PC-9 (cell line): ENCODE data around the gene SNTG2. TPM values are rescaled to one million over a fixed set of nuclear protein-coding genes. Genes with fewer than 3 reads are reported as not detected.
A peak's percentile ranks its signal among the peaks of the same experiment; 100 is the strongest.

Source experiments
- Bru-seq: library from RNA; stranded (reverse); fragments of 400-500 nt; gene quantifications from one replicate; lab custom pipeline; 2021; lab: Mats Ljungman, UMichigan
- BruChase-seq, 2 experiments: library from RNA; stranded (reverse); fragments of 400-500 nt; gene quantifications; one replicate each; lab custom pipeline; 2021; lab: Mats Ljungman, UMichigan
- BruUV-seq: library from RNA; stranded (reverse); fragments of 400-500 nt; replicated peaks from 2 replicates; lab custom pipeline; 2021; lab: Mats Ljungman, UMichigan
- CTCF ChIA-PET: fragments of 300-600 bp; sonication (Branson Sonifier 250); formaldehyde crosslinking; loops from one replicate; lab custom pipeline; 2022; ENCODE audit warnings: antibody characterized with exemption; lab: Charles Lee
- POLR2A ChIA-PET: fragments of 300-600 bp; sonication (Branson Sonifier 250); formaldehyde crosslinking; loops from one replicate; lab custom pipeline; 2022; ENCODE audit warnings: antibody characterized with exemption; ENCODE audit not compliant: unreplicated experiment; lab: Charles Lee
- DNase-seq, 2 experiments: peaks; one replicate each; pipeline versions ENCODE4 v3.0.0 to v3.0.0-alpha.2; 2015 to 2022; ENCODE audit warnings: mixed read lengths in 1 of 2
- H2AFZ ChIP-seq: fragments of 200-600 bp; sonication (generic); 2 replicates; pipeline ENCODE4 v1.8.1; 2017; ENCODE audit warnings: antibody characterized with exemption
- H3F3A ChIP-seq: fragments of 200-600 bp; sonication (generic); 2 replicates; pipeline ENCODE4 v1.8.1; 2017; ENCODE audit warnings: antibody characterized with exemption, mild to moderate bottlenecking, low read depth; ENCODE audit not compliant: insufficient read depth
- H3K27ac ChIP-seq: fragments of 200-600 bp; sonication (generic); 2 replicates; pipeline ENCODE4 v1.6.1; 2016; ENCODE audit warnings: mixed run types
- H3K27me3 ChIP-seq: fragments of 200-600 bp; sonication (generic); 2 replicates; pipeline ENCODE4 v1.6.1; 2016; ENCODE audit warnings: low read depth, mixed run types; ENCODE audit not compliant: insufficient read depth
- H3K36me3 ChIP-seq: fragments of 200-600 bp; sonication (generic); 2 replicates; pipeline ENCODE4 v1.6.1; 2016; ENCODE audit warnings: low read depth, mixed run types
- H3K4me1 ChIP-seq: fragments of 200-600 bp; sonication (generic); replicated peaks from 2 replicates; pipeline ENCODE4 v1.6.1; 2016; ENCODE audit warnings: mixed run types; ENCODE audit not compliant: insufficient read depth
- H3K4me2 ChIP-seq: fragments of 200-600 bp; sonication (generic); 2 replicates; pipeline ENCODE4 v1.6.1; 2017; ENCODE audit warnings: mixed run types
- H3K4me3 ChIP-seq: fragments of 200-600 bp; sonication (generic); 2 replicates; pipeline ENCODE4 v1.6.1; 2016; ENCODE audit warnings: mixed run types
- H3K79me2 ChIP-seq: fragments of 200-600 bp; sonication (generic); 2 replicates; pipeline ENCODE4 v1.6.1; 2017; ENCODE audit warnings: low read depth, mixed run types
- H3K9me2 ChIP-seq: fragments of 200-600 bp; sonication (generic); 2 replicates; pipeline ENCODE4 v1.8.1; 2017; ENCODE audit warnings: mild to moderate bottlenecking; ENCODE audit not compliant: insufficient read depth
- H3K9me3 ChIP-seq: fragments of 200-600 bp; sonication (generic); 2 replicates; pipeline ENCODE4 v1.8.1; 2016; ENCODE audit warnings: low read depth; ENCODE audit not compliant: insufficient read depth
- H4K20me1 ChIP-seq: fragments of 200-600 bp; sonication (generic); 2 replicates; pipeline ENCODE4 v1.8.1; 2017; ENCODE audit not compliant: insufficient read depth
- CTCF ChIP-seq: fragments of 200-600 bp; sonication (generic); conservative IDR thresholded peaks from 2 replicates; pipeline ENCODE4 v1.6.1; 2017; ENCODE audit warnings: mixed run types, antibody characterized with exemption, mild to moderate bottlenecking, moderate library complexity
- EZH2 ChIP-seq: fragments of 200-600 bp; sonication (generic); IDR thresholded peaks from 2 replicates; pipeline ENCODE4 v1.8.0; 2017; ENCODE audit warnings: antibody characterized with exemption, low read depth
- intact Hi-C: fragments of 100-400 bp; cut with micrococcal nuclease; formaldehyde crosslinking; loops from one replicate; pipeline ENCODE4 v1.10.0; 2022; ENCODE audit not compliant: unreplicated experiment
- long read RNA-seq: library from polyadenylated mRNA; stranded (forward); transcript quantifications from one replicate; pipeline ENCODE4 v2.0.0, GENCODE V29; 2022
- total RNA-seq: library from RNA; stranded (reverse); gene quantifications from 2 replicates; pipeline ENCODE4 v1.2.3, GENCODE V29; 2021

SNTG2 gene
- total RNA-seq, result not detected in 2 replicates
- not detected for Bru-seq, nascent RNA
- BruChase-seq, experiment 1, labeled RNA remaining after a 2-hour chase, result percentile 0 among the genes with signal in this experiment
- not detected for BruChase-seq, experiment 2, labeled RNA remaining after a 6-hour chase
- long read RNA-seq, result 0 reads

GRCh38 chr2:950080-950966 lies at the start of gene SNTG2:
TSS of gene SNTG2 (plus strand) at chr2:950849. CDS start at chr2:950997, 148 bp downstream.
- Histone ChIP-seq H2AFZ (no peak within 1 kb of the TSS), H3K4me3 (no peak within 1 kb of the TSS), H3K9me2 (no peaks in the 10 kb centered on the region), H3K9me3 (no peaks in the 10 kb centered on the region), H3K79me2 (no peaks in the 10 kb centered on the region), H3K27ac (no peak within 1 kb of the TSS), H3K27me3 (peaks cover 65% of the 10 kb centered on the region), H3K36me3 (no peaks in the 10 kb centered on the region), H3K4me1 (no peaks in the 10 kb centered on the region), H3K4me2 (no peak within 1 kb of the TSS), H4K20me1 (no peaks in the 10 kb centered on the region), H3F3A (no peaks in the 10 kb centered on the region)
- ChIA-PET CTCF (no interaction called here), POLR2A (no interaction called here)
- DNase-seq, result no peak
- BruUV-seq, result no TSS peak
- intact Hi-C loops, result no loop called here
- TF ChIP-seq CTCF (no peak), EZH2 (no peak)

DNA sequence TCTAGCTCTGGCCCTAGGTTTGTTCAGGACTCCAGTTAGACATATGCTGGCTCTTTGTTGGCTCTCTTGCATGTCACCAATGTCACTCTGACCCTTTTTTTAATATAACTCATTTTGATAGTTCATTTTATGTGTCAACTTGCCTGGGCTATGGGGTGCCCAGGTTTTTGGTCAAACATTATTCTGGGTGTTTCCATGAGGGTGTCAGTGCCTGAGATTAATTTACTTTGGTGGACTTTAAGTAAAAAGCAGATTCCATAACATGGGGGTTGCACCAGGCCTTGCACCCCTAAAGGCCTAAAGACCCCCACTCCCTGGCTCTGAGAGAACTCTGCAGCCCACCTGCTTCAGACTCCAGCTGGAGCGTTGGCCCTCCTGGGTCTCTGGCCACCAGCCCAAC lies 48.1 kb upstream of the SNTG2 start:
- Histone ChIP-seq H3K4me3 (no peak overlapping the region), H3K79me2 (no peaks in the 10 kb centered on the region), H3K4me2 (no peak overlapping the region), H3K36me3 (no peaks in the 10 kb centered on the region), H2AFZ (no peak overlapping the region), H3K27ac (no peak overlapping the region), H3K9me3 (no peaks in the 10 kb centered on the region), H3K9me2 (0 out of 2 replicates have a peak, but pooled peaks cover 6% of the 10 kb centered on the region), H3F3A (no peaks in the 10 kb centered on the region; the same call in 1 of the 2 replicates), H3K4me1 (no peaks in the 10 kb centered on the region), H4K20me1 (no peaks in the 10 kb centered on the region), H3K27me3 (peaks cover 49% of the 10 kb centered on the region)
- intact Hi-C loops, result no loop called here
- ChIA-PET POLR2A (no interaction called here), CTCF (no interaction called here)
- no peak for DNase-seq
- no TSS peak for BruUV-seq
- TF ChIP-seq EZH2 (no peak), CTCF (no peak)

- Histone ChIP-seq H4K20me1 (no peaks in the 10 kb centered on the region), H3K79me2 (no peaks in the 10 kb centered on the region), H3K27me3 (peaks cover 57% of the 10 kb centered on the region), H3K4me1 (no peaks in the 10 kb centered on the region), H2AFZ (no peak overlapping the region), H3K9me3 (no peaks in the 10 kb centered on the region), H3F3A (no peaks in the 10 kb centered on the region; the same call in 1 of the 2 replicates), H3K9me2 (0 out of 2 replicates have a peak, but pooled peaks cover 6% of the 10 kb centered on the region), H3K36me3 (no peaks in the 10 kb centered on the region), H3K27ac (no peak overlapping the region), H3K4me2 (no peak overlapping the region), H3K4me3 (no peak overlapping the region)
- no TSS peak for BruUV-seq
- intact Hi-C loops, result no loop called here
- ChIA-PET CTCF (no interaction called here), POLR2A (no interaction called here)
- TF ChIP-seq CTCF (no peak), EZH2 (no peak)
- DNase-seq, result no peak
Observed at GRCh38 chr2:903223-903900, 47.3 kb upstream of the SNTG2 start.
